Activated naive CD8-positive, alpha-beta T cell treated with anti-CD3 and anti-CD28 coated beads, Interleukin-2, amount 50 U/mL, for 24 hours (primary cell): ENCODE measurements around the gene SWT1.
A peak's percentile ranks its signal among the peaks of the same experiment; 100 is the strongest.
"Not testable (repeated sequence)": the region's sequence is repeated elsewhere in the genome, so short reads cannot be mapped to it uniquely, and the experiment has no call there.

ENCODE experiments used
- ATAC-seq: fragments of 150-1000 bp; cut with Tn5 transposase; one replicate; pipeline ENCODE4 v1.10.0; 2021
- DNase-seq: peaks from one replicate; pipeline ENCODE4 v3.0.0; 2021
- H3K27ac Mint-ChIP-seq: one replicate; pipeline ENCODE4 v1.8.0; 2021; ENCODE audit warnings: mild to moderate bottlenecking, mixed read lengths
- H3K27me3 Mint-ChIP-seq: one replicate; pipeline ENCODE4 v1.8.0; 2021; ENCODE audit warnings: mixed read lengths
- H3K36me3 Mint-ChIP-seq: one replicate; pipeline ENCODE4 v1.8.0; 2021; ENCODE audit warnings: low read depth, mixed read lengths
- H3K4me1 Mint-ChIP-seq: one replicate; pipeline ENCODE4 v1.8.0; 2021; ENCODE audit warnings: mixed read lengths
- H3K4me3 Mint-ChIP-seq: one replicate; pipeline ENCODE4 v1.8.0; 2021; ENCODE audit warnings: mild to moderate bottlenecking, moderate library complexity, mixed read lengths
- H3K9me3 Mint-ChIP-seq: one replicate; pipeline ENCODE4 v1.8.0; 2021; ENCODE audit warnings: mixed read lengths

The SWT1 gene

GRCh38 chr1:185308126-185308525 lies 151.2 kb downstream of the SWT1 start:
- peaks cover 23% of the 10 kb centered on the region for H3K4me1 Mint-ChIP-seq
- DNase-seq (no peak), ATAC-seq (no peak)
- H3K9me3 Mint-ChIP-seq: no peaks in the 10 kb centered on the region
- H3K27me3 Mint-ChIP-seq: no peaks in the 10 kb centered on the region
- no peak overlapping the region for H3K27ac Mint-ChIP-seq
- H3K36me3 Mint-ChIP-seq: peaks cover 68% of the 10 kb centered on the region
- H3K4me3 Mint-ChIP-seq: no peak overlapping the region

GRCh38 chr1:185309566-185309965 lies 152.6 kb downstream of the SWT1 start:
- Mint-ChIP-seq H3K4me1 (peaks cover 37% of the 10 kb centered on the region), H3K27me3 (no peaks in the 10 kb centered on the region), H3K4me3 (no peak overlapping the region), H3K36me3 (peaks cover 69% of the 10 kb centered on the region), H3K27ac (no peak overlapping the region), H3K9me3 (no peaks in the 10 kb centered on the region)
- DNase-seq (no peak), ATAC-seq (no peak)

DNA sequence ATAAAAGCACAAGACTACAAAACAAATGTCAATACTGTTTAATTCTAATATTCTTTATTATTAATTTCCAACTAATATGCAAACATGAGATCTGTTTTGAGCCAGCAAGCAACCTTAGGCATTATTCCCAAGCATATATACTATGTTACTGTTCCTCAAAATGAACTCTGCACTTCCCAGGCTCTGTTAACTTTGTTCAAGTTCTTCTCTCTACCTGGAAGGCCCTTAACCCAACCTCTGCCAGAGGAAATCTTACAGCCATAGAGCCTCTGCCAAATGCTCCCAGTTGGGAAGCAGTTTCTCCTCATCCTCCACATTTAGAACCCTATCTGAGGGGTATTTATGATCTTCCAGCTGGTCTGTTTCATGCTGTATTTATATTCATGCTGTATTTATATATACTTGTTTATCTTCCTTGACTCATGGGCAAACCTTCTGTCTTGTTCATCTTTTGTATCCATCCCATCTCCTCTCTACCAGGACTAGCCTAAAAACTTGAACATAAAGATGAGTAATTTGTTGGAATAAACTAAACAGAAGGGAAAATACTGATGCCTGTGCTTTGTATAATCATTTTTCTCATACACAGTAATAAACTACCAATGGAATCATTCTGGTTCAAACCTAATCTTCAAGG lies 154.7 kb downstream of the SWT1 start:
- H3K27ac Mint-ChIP-seq: peak overlapping the region; percentile 37
- peaks cover 44% of the 10 kb centered on the region for H3K4me1 Mint-ChIP-seq
- H3K27me3 Mint-ChIP-seq: no peaks in the 10 kb centered on the region
- peak overlapping the region; percentile 6 for H3K4me3 Mint-ChIP-seq
- ATAC-seq (no peak), DNase-seq (no peak)
- no peaks in the 10 kb centered on the region for H3K9me3 Mint-ChIP-seq
- H3K36me3 Mint-ChIP-seq: peaks cover 63% of the 10 kb centered on the region

- peak overlapping the region; percentile 99 for H3K4me3 Mint-ChIP-seq
- H3K27me3 Mint-ChIP-seq: no peaks in the 10 kb centered on the region
- no peaks in the 10 kb centered on the region for H3K9me3 Mint-ChIP-seq
- no peak for DNase-seq
- no peak for ATAC-seq
- peaks cover 58% of the 10 kb centered on the region for H3K36me3 Mint-ChIP-seq
- H3K27ac Mint-ChIP-seq: no peak overlapping the region
- peaks cover 46% of the 10 kb centered on the region for H3K4me1 Mint-ChIP-seq
Measured at GRCh38 chr1:185312361-185313138, 155.6 kb downstream of the SWT1 start.

- peak overlapping the region; percentile 99 for H3K4me3 Mint-ChIP-seq
- peaks cover 61% of the 10 kb centered on the region for H3K4me1 Mint-ChIP-seq
- no peaks in the 10 kb centered on the region for H3K27me3 Mint-ChIP-seq
- peak overlapping the region; percentile 44 for H3K27ac Mint-ChIP-seq
- peaks cover 48% of the 10 kb centered on the region for H3K36me3 Mint-ChIP-seq
- ATAC-seq (no peak), DNase-seq (no peak)
- no peaks in the 10 kb centered on the region for H3K9me3 Mint-ChIP-seq
Measured at GRCh38 chr1:185314411-185314810, 157.4 kb downstream of the SWT1 start.

DNA sequence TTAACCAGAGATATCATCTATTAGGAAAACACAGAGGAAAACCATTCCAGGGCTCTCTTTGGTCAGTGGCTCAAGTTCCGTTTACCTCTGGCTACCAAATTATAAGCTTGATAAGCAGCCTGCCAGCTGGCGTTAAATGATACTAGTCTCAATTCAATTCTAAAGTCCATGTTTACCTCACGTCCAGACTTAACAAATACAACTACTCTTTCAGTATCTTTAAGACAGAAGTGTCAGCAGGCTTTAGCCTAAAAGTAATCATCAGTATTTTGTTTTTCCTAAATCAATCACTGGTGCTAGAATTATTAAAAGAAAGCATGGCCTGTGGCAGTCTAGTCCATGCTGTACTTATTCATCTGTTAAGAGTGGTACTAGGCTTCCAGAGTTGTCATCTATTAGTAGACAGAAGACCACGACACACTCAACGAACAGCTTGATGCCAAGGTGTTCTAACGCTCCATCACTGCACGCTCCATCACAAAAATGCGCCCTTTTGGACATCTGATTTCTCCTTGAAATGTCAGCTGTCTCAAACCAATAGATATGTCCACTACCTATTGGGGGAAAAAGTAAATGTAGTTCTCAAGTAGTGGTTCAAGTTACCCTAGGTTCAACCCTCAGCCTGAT lies 158.6 kb downstream of the SWT1 start:
- ATAC-seq (no peak), DNase-seq (no peak)
- Mint-ChIP-seq H3K27me3 (no peaks in the 10 kb centered on the region), H3K36me3 (peaks cover 44% of the 10 kb centered on the region), H3K9me3 (no peaks in the 10 kb centered on the region), H3K4me1 (peaks cover 61% of the 10 kb centered on the region), H3K4me3 (peak overlapping the region; percentile 99), H3K27ac (peak overlapping the region; percentile 98)

DNA sequence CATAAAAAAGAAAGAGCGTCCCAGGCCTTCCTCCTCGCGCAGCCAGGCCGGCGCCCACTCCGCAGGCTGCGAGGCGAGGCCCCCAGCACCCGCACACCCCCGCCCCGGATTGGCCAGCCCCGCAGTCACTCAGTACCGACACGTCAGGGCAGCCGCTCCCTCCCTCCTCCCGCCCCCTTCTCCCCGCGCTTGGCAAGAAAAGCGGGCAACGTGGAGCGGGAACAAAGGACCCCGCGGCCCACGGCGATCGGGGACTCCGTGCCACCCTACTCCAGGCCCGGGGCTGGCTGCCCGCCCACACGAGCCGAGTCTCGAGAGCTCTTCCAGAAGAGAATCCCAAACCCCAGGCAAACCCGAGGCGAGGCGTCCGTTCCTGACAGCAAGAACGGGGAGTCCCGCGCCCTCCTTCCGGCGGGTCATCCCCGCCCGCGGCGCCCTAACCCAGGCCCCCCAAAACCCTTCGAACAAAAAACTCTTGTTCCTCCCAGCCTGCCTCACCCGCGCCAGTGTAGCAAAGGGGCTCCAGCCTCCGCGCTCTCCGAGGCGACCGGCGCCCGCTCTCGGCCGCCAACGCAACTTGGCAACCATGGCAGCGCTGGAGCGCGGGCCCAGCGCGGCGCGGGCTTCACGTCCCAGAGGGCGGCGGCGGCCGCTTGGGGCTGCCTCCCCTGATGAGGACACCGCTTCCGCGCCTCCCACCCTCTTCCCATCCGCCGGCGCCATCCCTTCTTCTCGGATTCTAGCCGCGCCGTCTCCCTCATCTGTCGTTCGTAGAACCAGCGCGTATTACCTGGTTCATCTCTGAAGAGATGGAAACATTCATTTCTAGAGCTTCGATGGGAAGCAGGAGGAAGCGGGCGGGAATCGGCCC lies 159.4 kb downstream of the SWT1 start:
- Mint-ChIP-seq H3K9me3 (peaks cover 6% of the 10 kb centered on the region), H3K4me3 (peak overlapping the region; percentile 99), H3K27ac (peak overlapping the region; percentile 98), H3K27me3 (no peaks in the 10 kb centered on the region), H3K36me3 (peaks cover 43% of the 10 kb centered on the region), H3K4me1 (peaks cover 56% of the 10 kb centered on the region)
- DNase-seq (peak; percentile 94), ATAC-seq (peak; percentile 66)

DNA sequence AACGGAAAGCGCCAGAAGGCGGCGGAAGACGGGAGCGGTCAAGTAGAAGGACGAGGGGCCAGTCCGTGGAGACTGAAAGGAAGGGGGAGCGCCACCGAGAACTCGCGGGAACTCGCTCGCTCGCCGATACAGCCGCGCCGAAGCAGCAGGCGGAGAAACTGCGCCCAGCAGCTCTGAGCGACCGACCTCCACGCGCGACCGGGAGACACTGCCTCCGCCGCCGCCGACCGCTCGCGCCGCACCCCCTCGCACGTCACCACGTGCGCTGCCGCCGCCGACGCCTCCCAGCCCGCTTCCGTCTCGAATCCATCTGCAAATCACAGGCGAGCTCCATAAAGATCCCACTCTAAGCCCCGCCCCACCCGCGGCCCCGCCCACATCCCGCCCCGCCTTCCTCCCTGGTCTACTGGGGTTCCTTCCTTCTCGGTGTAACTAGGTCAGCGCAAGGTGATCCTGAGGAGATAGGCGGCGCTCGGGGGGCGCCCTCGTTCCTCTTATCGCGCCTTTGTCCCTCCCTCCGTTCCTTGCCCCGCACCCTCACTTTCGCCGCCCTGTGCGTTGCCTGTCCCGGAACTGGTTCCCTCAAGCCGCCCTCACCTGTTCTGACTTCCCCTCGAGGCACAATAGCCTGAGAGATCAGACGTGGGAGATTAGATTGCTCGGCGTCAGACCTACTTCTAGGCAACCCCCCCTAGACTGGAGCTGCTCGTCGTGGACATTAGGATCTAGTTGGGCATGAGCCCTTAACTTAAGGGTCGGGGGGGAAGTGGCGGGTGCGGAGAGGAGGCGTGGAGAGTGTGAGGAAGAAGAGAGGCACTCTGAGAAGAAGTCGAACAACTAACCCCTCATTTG lies 160.3 kb downstream of the SWT1 start, which contains the start of gene IVNS1ABP:
TSS of gene IVNS1ABP (minus strand) at position 210 of the 852 bp plus-strand sequence. CDS start 7,750 bp downstream, outside the sequence.
- DNase-seq: peak; percentile 90
- Mint-ChIP-seq H3K9me3 (peaks cover 6% of the 10 kb centered on the region), H3K27me3 (no peaks in the 10 kb centered on the region)

GRCh38 chr1:185317886-185318310 lies 160.9 kb downstream of the SWT1 start:
- peak; percentile 75 for DNase-seq
- peak overlapping the region; percentile 98 for H3K27ac Mint-ChIP-seq
- H3K27me3 Mint-ChIP-seq: no peaks in the 10 kb centered on the region
- H3K9me3 Mint-ChIP-seq: peaks cover 6% of the 10 kb centered on the region
- peaks cover 42% of the 10 kb centered on the region for H3K4me1 Mint-ChIP-seq
- H3K36me3 Mint-ChIP-seq: peaks cover 35% of the 10 kb centered on the region
- peak overlapping the region; percentile 99 for H3K4me3 Mint-ChIP-seq
- peak; percentile 29 for ATAC-seq

More for the DNA sequence above, 160.3 kb downstream of the SWT1 start, which contains the start of gene IVNS1ABP:
- Mint-ChIP-seq H3K27ac (peak within 1 kb of the TSS; percentile 98), H3K4me1 (peaks cover 49% of the 10 kb centered on the region), H3K36me3 (peaks cover 36% of the 10 kb centered on the region), H3K4me3 (peak within 1 kb of the TSS; percentile 99)
- ATAC-seq: peak; percentile 84

GRCh38 chr1:185318431-185319138 lies 161.6 kb downstream of the SWT1 start:
- Mint-ChIP-seq H3K4me1 (peaks cover 36% of the 10 kb centered on the region), H3K36me3 (peaks cover 28% of the 10 kb centered on the region), H3K9me3 (peaks cover 6% of the 10 kb centered on the region), H3K4me3 (peak overlapping the region; percentile 99), H3K27me3 (no peaks in the 10 kb centered on the region), H3K27ac (peak overlapping the region; percentile 98)
- DNase-seq: no peak
- no peak for ATAC-seq

DNA sequence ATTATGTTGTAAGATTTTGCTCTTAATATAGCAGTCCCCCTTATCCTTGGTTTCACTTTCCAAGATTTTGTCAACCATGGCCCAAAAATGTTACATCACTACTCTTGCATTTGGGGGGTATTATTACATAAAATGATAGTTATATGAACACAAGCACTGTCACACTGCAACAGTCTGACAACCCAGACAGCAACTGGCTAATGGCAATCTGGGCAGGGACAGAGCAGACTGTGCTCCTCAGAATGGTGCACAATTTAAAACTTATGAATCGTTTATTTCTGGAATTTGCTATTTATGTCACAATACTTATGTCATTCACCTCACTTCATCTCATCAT lies 162.1 kb downstream of the SWT1 start:
- ATAC-seq (no peak), DNase-seq (no peak)
- H3K4me1 Mint-ChIP-seq: peaks cover 30% of the 10 kb centered on the region
- H3K9me3 Mint-ChIP-seq: peaks cover 6% of the 10 kb centered on the region
- no peak overlapping the region for H3K27ac Mint-ChIP-seq
- H3K27me3 Mint-ChIP-seq: no peaks in the 10 kb centered on the region
- H3K4me3 Mint-ChIP-seq: no peak overlapping the region
- peaks cover 25% of the 10 kb centered on the region for H3K36me3 Mint-ChIP-seq

- H3K27me3 Mint-ChIP-seq, H3K9me3 Mint-ChIP-seq, H3K4me3 Mint-ChIP-seq, H3K36me3 Mint-ChIP-seq, DNase-seq, H3K27ac Mint-ChIP-seq, ATAC-seq: not testable (repeated sequence)
- peaks cover 19% of the 10 kb centered on the region for H3K4me1 Mint-ChIP-seq
Measured at GRCh38 chr1:185321104-185321503, 164.1 kb downstream of the SWT1 start.

GRCh38 chr1:185321653-185322221 lies 164.8 kb downstream of the SWT1 start:
- H3K4me1 Mint-ChIP-seq: peaks cover 19% of the 10 kb centered on the region
- not testable (repeated sequence) for H3K36me3 Mint-ChIP-seq, ATAC-seq, H3K27ac Mint-ChIP-seq, H3K9me3 Mint-ChIP-seq, H3K4me3 Mint-ChIP-seq, H3K27me3 Mint-ChIP-seq, DNase-seq
